H1 (cell line): Measurements from ENCODE around the gene SLC9A5. TPM values are rescaled to one million over a fixed set of nuclear protein-coding genes. Genes with fewer than 3 reads are reported as not detected.

Experiments used
- CTCF ChIA-PET: fragments of 300-600 bp; sonication (Branson Sonifier 250); formaldehyde crosslinking; loops from one replicate; lab custom pipeline; 2021; ENCODE audit not compliant: partially characterized antibody; lab: Charles Lee
- POLR2A ChIA-PET: fragments of 300-600 bp; sonication (Branson Sonifier 250); formaldehyde crosslinking; loops from one replicate; lab custom pipeline; 2021; ENCODE audit warnings: inconsistent platforms; ENCODE audit not compliant: partially characterized antibody; lab: Charles Lee
- DNase-seq, 2 experiments: peaks; one replicate each; pipeline versions ENCODE4 v3.0.0 to v3.0.0-alpha.2; 2010 to 2022; ENCODE audit warnings: low spot score in 2 of 2, low read depth in 1 of 2, mixed read lengths in 1 of 2
- FAIRE-seq: peaks from 2 replicates; lab custom pipeline; 2011; peaks lifted over from hg19 to GRCh38; lab: Jason Lieb, UNC
- H2AFZ ChIP-seq: 2 replicates; pipeline ENCODE4 v1.8.1; 2012; ENCODE audit warnings: low read length, inconsistent platforms
- H2AK5ac ChIP-seq: 2 replicates; pipeline ENCODE4 v1.6.1; 2013; ENCODE audit warnings: low read depth, low read length
- H2BK120ac ChIP-seq: replicated peaks from 2 replicates; pipeline ENCODE3; 2013; ENCODE audit warnings: low read depth, low read length, inconsistent platforms
- H2BK12ac ChIP-seq: 2 replicates; pipeline ENCODE4 v1.6.1; 2013; ENCODE audit warnings: low read depth, low read length
- H2BK15ac ChIP-seq: 2 replicates; pipeline ENCODE4 v1.6.1; 2013; ENCODE audit warnings: low read length
- H2BK20ac ChIP-seq: 2 replicates; pipeline ENCODE4 v1.6.1; 2013; ENCODE audit warnings: low read length
- H2BK5ac ChIP-seq: 2 replicates; pipeline ENCODE4 v1.6.1; 2013; ENCODE audit warnings: low read depth, low read length
- H3K14ac ChIP-seq: 2 replicates; pipeline ENCODE4 v1.6.1; 2013; ENCODE audit warnings: inconsistent platforms; ENCODE audit not compliant: insufficient read length
- H3K18ac ChIP-seq: 2 replicates; pipeline ENCODE4 v1.6.1; 2013; ENCODE audit warnings: low read length; ENCODE audit errors: extremely low read depth
- H3K23ac ChIP-seq: 2 replicates; pipeline ENCODE4 v1.6.1; 2013; ENCODE audit warnings: inconsistent platforms; ENCODE audit not compliant: insufficient read length
- H3K23me2 ChIP-seq: 2 replicates; pipeline ENCODE4 v1.6.1; 2013; ENCODE audit warnings: low read depth, low read length
- H3K27ac ChIP-seq: 2 replicates; pipeline ENCODE4 v1.6.1; 2011; ENCODE audit warnings: low read depth, low read length, inconsistent platforms
- H3K27me3 ChIP-seq, 4 experiments: replicated peaks in 1 of 4; 1 replicate in 1 of 4; 2 replicates in 3 of 4; pipeline versions ENCODE4 v1.6.1 to v1.8.1; 2011 to 2013; ENCODE audit warnings: low read length in 3 of 4, mild to moderate bottlenecking in 3 of 4, inconsistent platforms in 2 of 4, mixed read lengths in 2 of 4, moderate library complexity in 1 of 4; ENCODE audit not compliant: control insufficient read depth in 3 of 4, insufficient read depth in 3 of 4; ENCODE audit errors: extremely low read depth in 1 of 4
- H3K36me3 ChIP-seq, 4 experiments: 2 replicates each; pipeline versions ENCODE4 v1.6.1 to v1.8.1; 2011 to 2013; ENCODE audit warnings: mild to moderate bottlenecking in 4 of 4, low read length in 3 of 4, moderate library complexity in 2 of 4, control low read depth in 1 of 4, inconsistent platforms in 1 of 4; ENCODE audit not compliant: insufficient read depth in 4 of 4, control insufficient read depth in 2 of 4
- H3K4ac ChIP-seq: replicated peaks from 2 replicates; pipeline ENCODE3; 2013; ENCODE audit warnings: low read length, low read depth, mixed read lengths, inconsistent platforms; ENCODE audit not compliant: insufficient read length
- H3K4me1 ChIP-seq, 4 experiments: replicated peaks in 1 of 4; 1 replicate in 1 of 4; 2 replicates in 3 of 4; pipeline versions ENCODE4 v1.6.1 to v1.8.1; 2011 to 2013; ENCODE audit warnings: low read length in 3 of 4, inconsistent platforms in 2 of 4, mixed read lengths in 1 of 4; ENCODE audit not compliant: insufficient read depth in 4 of 4, control insufficient read depth in 3 of 4
- H3K4me2 ChIP-seq, 2 experiments: 2 replicates each; pipeline versions ENCODE4 v1.6.1 to v1.8.1; 2011 to 2013; ENCODE audit warnings: low read depth in 2 of 2, low read length in 2 of 2, control low read depth in 1 of 2, inconsistent platforms in 1 of 2, mild to moderate bottlenecking in 1 of 2; ENCODE audit not compliant: insufficient read depth in 1 of 2
- H3K4me3 ChIP-seq, 4 experiments: fragments of 200-600, 300-600 bp in 1 of 4; sonication (generic), shearing (Covaris generic), sonication (Bioruptor Twin) in 1 of 4; 2 replicates each; pipeline versions ENCODE4 v1.5.1 to v1.8.1; 2011 to 2016; ENCODE audit warnings: low read length in 4 of 4, low read depth in 3 of 4, control low read depth in 2 of 4, inconsistent platforms in 2 of 4, mild to moderate bottlenecking in 2 of 4, mixed read lengths in 1 of 4, moderate library complexity in 1 of 4; ENCODE audit not compliant: insufficient read depth in 2 of 4; ENCODE audit errors: extremely low read depth in 1 of 4
- H3K56ac ChIP-seq: replicated peaks from 2 replicates; pipeline ENCODE3; 2013; ENCODE audit warnings: low read depth, mild to moderate bottlenecking, mixed read lengths, low read length, inconsistent platforms; ENCODE audit not compliant: insufficient read length
- H3K79me1 ChIP-seq: 2 replicates; pipeline ENCODE4 v1.6.1; 2013; ENCODE audit warnings: low read depth, low read length, control low read depth
- H3K79me2 ChIP-seq, 2 experiments: 2 replicates each; pipeline versions ENCODE4 v1.6.1 to v1.8.1; 2012 to 2013; ENCODE audit warnings: low read length in 2 of 2, mild to moderate bottlenecking in 2 of 2, inconsistent platforms in 1 of 2; ENCODE audit not compliant: insufficient read depth in 2 of 2, control insufficient read depth in 1 of 2
- H3K9ac ChIP-seq, 4 experiments: replicated peaks in 1 of 4; 1 replicate in 1 of 4; 2 replicates in 3 of 4; pipeline versions ENCODE4 v1.6.1 to v1.8.1; 2011 to 2013; ENCODE audit warnings: low read depth in 3 of 4, low read length in 3 of 4, control low read depth in 2 of 4, mild to moderate bottlenecking in 2 of 4, moderate library complexity in 2 of 4, inconsistent platforms in 1 of 4; ENCODE audit errors: extremely low read depth in 1 of 4
- H3K9me3 ChIP-seq, 2 experiments: 2 replicates each; pipeline versions ENCODE4 v1.6.1 to v1.8.1; 2012 to 2013; ENCODE audit warnings: mild to moderate bottlenecking in 2 of 2, moderate library complexity in 2 of 2, control low read depth in 1 of 2, inconsistent platforms in 1 of 2, low read depth in 1 of 2, low read length in 1 of 2, mixed read lengths in 1 of 2; ENCODE audit not compliant: insufficient read depth in 2 of 2
- H4K20me1 ChIP-seq, 2 experiments: replicated peaks in 1 of 2; 2 replicates each; pipeline versions ENCODE3 to v1.8.1; 2011 to 2013; ENCODE audit warnings: inconsistent platforms in 2 of 2, low read length in 2 of 2, mild to moderate bottlenecking in 1 of 2; ENCODE audit not compliant: insufficient read depth in 2 of 2, control insufficient read depth in 1 of 2
- H4K5ac ChIP-seq: 2 replicates; pipeline ENCODE4 v1.6.1; 2013; ENCODE audit warnings: low read length, low read depth, mixed read lengths, inconsistent platforms; ENCODE audit not compliant: insufficient read length
- H4K8ac ChIP-seq: 2 replicates; pipeline ENCODE4 v1.8.0; 2013; ENCODE audit warnings: mild to moderate bottlenecking, moderate library complexity, low read length, inconsistent platforms; ENCODE audit not compliant: insufficient read depth; ENCODE audit errors: extremely low read depth
- H4K91ac ChIP-seq: replicated peaks from 2 replicates; pipeline ENCODE3; 2013; ENCODE audit warnings: low read length, mixed read lengths, inconsistent platforms; ENCODE audit not compliant: insufficient read length
- BACH1 ChIP-seq: IDR thresholded peaks from 2 replicates; pipeline ENCODE4 v1.6.1; 2012; ENCODE audit warnings: low read length, improper control_type of control experiment
- BRCA1 ChIP-seq: IDR thresholded peaks from 2 replicates; pipeline ENCODE4 v1.6.1; 2012; ENCODE audit warnings: low read depth, low read length, improper control_type of control experiment
- HDAC6 ChIP-seq: IDR thresholded peaks from one replicate; pipeline ENCODE4 v1.7.1; 2012; ENCODE audit warnings: low read depth, mild to moderate bottlenecking, inconsistent platforms, low read length, moderate library complexity
- KDM4A ChIP-seq: IDR thresholded peaks from one replicate; pipeline ENCODE4 v1.7.1; 2012; ENCODE audit warnings: low read depth, mild to moderate bottlenecking, moderate library complexity, low read length, inconsistent platforms; ENCODE audit not compliant: severe bottlenecking
- POLR2AphosphoS5 ChIP-seq: IDR thresholded peaks from 2 replicates; pipeline ENCODE4 v1.6.1; 2011; ENCODE audit warnings: low read depth, low read length
- RAD21 ChIP-seq, 2 experiments: IDR thresholded peaks in 1 of 2; conservative IDR thresholded peaks in 1 of 2; 2 replicates each; pipeline ENCODE4 v1.6.1; 2011; ENCODE audit warnings: low read depth in 2 of 2, low read length in 2 of 2, improper control_type of control experiment in 1 of 2, inconsistent platforms in 1 of 2, mild to moderate bottlenecking in 1 of 2, moderate library complexity in 1 of 2
- TBP ChIP-seq: IDR thresholded peaks from 2 replicates; pipeline ENCODE4 v1.6.1; 2011; ENCODE audit warnings: low read depth, low read length, improper control_type of control experiment
- TCF12 ChIP-seq: IDR thresholded peaks from 2 replicates; pipeline ENCODE4 v1.6.1; 2011; ENCODE audit warnings: low read depth, mild to moderate bottlenecking, low read length
- WGBS, 2 experiments: shearing (Covaris generic) in 1 of 2; methylation state at CpG; one replicate each; pipeline versions ENCODE4 v1.1.6 to v1.1.7; 2013 to 2015; ENCODE audit warnings: low lambda C conversion rate in 2 of 2, mixed read lengths in 2 of 2, inconsistent platforms in 1 of 2, low coverage in 1 of 2, missing lambda C conversion rate in 1 of 2; ENCODE audit not compliant: insufficient replicate concordance in 2 of 2, insufficient coverage in 1 of 2, insufficient read length in 1 of 2; ENCODE audit errors: extremely low coverage in 1 of 2, missing lambda C conversion rate in 1 of 2; 5-methylcytosine and 5-hydroxymethylcytosine counted together
- polyA plus RNA-seq, 7 experiments: library from polyadenylated mRNA; depleted of rRNA in 3 of 7; stranded (reverse) in 5 of 7; unstranded in 2 of 7; fragments of >200 nt in 5 of 7; fragments of 200-250 nt in 2 of 7; gene quantifications; 1 replicate in 5 of 7; 2 replicates in 1 of 7; 4 replicates in 1 of 7; pipeline versions ENCODE4 v1.2.1 to v1.2.3, GENCODE V29; 2011 to 2013; ENCODE audit warnings: missing spikeins in 2 of 7, mixed read lengths in 2 of 7
- total RNA-seq: library from RNA; stranded (reverse); fragmentation: NEBNext Ultra II Directional; extraction: Animal tissue kit (Norgen Biotek cat#: 25700); gene quantifications from 2 replicates; pipeline ENCODE4 v1.2.1, GENCODE V29; 2021
- TF ChIP-seq, protein P1 (sequence below): IDR thresholded peaks from 2 replicates; pipeline ENCODE4 v1.6.1; 2012; ENCODE audit warnings: inconsistent platforms
- TF ChIP-seq, protein P2 (sequence below): IDR thresholded peaks from 2 replicates; pipeline ENCODE4 v1.6.1; 2011; ENCODE audit warnings: low read depth, mild to moderate bottlenecking, low read length; ENCODE audit not compliant: insufficient read depth

The SLC9A5 gene
- total and polyA plus RNA-seq, 2 of the 8 experiments (the other 6 are each of a cell fraction or from before 2014, with no cell fraction given) = 7.9 to 8.6 TPM

DNA sequence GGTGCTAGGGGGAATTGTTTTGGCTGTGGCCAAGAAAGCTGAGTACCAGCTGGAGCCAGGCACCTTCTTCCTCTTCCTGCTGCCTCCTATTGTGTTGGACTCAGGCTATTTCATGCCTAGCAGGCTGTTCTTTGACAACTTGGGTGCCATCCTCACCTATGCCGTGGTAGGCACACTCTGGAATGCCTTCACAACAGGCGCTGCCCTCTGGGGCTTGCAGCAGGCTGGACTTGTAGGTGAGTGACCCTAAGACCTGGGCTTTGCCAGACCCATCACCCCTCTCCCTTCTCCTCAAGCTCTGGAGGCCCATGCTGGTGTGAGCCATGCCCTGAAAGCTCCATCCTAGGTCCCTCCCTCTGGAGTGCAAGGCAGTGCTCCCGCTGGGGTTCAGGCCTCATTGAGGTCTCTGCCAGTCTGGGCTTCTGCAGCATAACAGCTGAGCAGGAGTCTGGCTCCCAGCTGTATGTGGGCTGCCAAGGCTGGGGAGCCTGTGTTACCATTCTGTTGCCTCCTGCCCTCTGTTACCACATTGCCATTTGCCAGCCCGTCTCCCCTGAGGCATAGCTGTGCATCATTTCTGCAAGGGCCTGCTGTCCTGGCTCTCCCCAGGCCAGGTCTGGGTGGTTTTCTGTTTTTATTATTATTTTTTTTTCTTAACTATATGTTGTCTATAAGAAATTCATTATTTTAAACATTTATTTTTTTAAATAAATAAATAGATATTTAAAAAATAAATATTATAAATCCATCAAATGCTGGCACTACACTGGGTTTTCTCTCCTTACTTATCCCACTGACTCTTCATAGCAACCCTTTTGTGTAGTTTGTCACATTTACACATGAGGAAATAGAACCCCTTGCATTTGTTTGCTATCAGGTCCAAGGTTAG, 4.1 kb downstream of the SLC9A5 start:
- no peak for DNase-seq
- TF ChIP-seq HDAC6 = no peak
- TF ChIP-seq TCF12 = no peak
- no peak for TF ChIP-seq BRCA1
- TF ChIP-seq RAD21 (IDR thresholded peaks at IDR 0.05 in 1 of 2, conservative IDR thresholded peaks at IDR 0.05 in 1 of 2; ENCODE audit: low read depth in 2 of 2, low read length in 2 of 2) = no peak
- TF ChIP-seq BACH1 = no peak
- TF ChIP-seq, protein P1, sequence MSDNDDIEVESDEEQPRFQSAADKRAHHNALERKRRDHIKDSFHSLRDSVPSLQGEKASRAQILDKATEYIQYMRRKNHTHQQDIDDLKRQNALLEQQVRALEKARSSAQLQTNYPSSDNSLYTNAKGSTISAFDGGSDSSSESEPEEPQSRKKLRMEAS = no peak
- TF ChIP-seq TBP = no peak
- TF ChIP-seq POLR2AphosphoS5 = no peak
- TF ChIP-seq KDM4A = no peak
- TF ChIP-seq, protein P2, sequence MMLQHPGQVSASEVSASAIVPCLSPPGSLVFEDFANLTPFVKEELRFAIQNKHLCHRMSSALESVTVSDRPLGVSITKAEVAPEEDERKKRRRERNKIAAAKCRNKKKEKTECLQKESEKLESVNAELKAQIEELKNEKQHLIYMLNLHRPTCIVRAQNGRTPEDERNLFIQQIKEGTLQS = no peak

More for the DNA sequence above, 4.1 kb downstream of the SLC9A5 start:
- no peaks in the 10 kb centered on the region for H3K9me3 ChIP-seq
- H3K14ac ChIP-seq = no peak overlapping the region
- H3K9ac ChIP-seq = no peak overlapping the region
- H3K18ac ChIP-seq = no peak overlapping the region
- H4K91ac ChIP-seq = no peak overlapping the region
- peaks cover 0 to 2% (median 0%) of the 10 kb centered on the region in 4 experiments; a peak in 2 of 8 replicates for H3K36me3 ChIP-seq
- H3K4me1 ChIP-seq = peaks cover 2 to 13% (median 3%) of the 10 kb centered on the region in 4 experiments; a peak in 6 of 7 replicates
- peaks cover 0 to 20% (median 12%) of the 10 kb centered on the region in 4 experiments; a peak in 5 of 7 replicates for H3K27me3 ChIP-seq
- 87% methylated on average over 4 of the region's 4 CpGs; no CpG with 5 or more reads in 1 of the 2 experiments for WGBS, 2 experiments
- H2AFZ ChIP-seq = no peak overlapping the region
- no peaks in the 10 kb centered on the region for H3K79me2 ChIP-seq
- no peak overlapping the region for H4K8ac ChIP-seq
- H2BK120ac ChIP-seq = no peak overlapping the region
- FAIRE-seq = no peak
- no peak overlapping the region for H3K23ac ChIP-seq
- peaks cover 3 to 9% of the 10 kb centered on the region in 2 experiments for H4K20me1 ChIP-seq
- H4K5ac ChIP-seq = no peak overlapping the region
- H3K4me2 ChIP-seq = no peak overlapping the region
- ChIA-PET CTCF (interaction anchor here (0.5 to 1.9 kb wide), 8 partner anchors 8 to 267 kb away, joined by 3 to 5 read pairs (median 5); partner anchors contain the start of gene ZDHHC1), POLR2A (interaction anchor here (0.5 kb wide), 1 partner anchor 1360 kb away, joined by 3 read pairs; no protein-coding TSS in a partner anchor)
- 0 out of 2 replicates have a peak overlapping the region, but pooled peaks have one; percentile 24 for H2AK5ac ChIP-seq
- no peak overlapping the region for H2BK15ac ChIP-seq
- H3K27ac ChIP-seq = no peak overlapping the region
- H2BK20ac ChIP-seq = no peak overlapping the region
- H3K4ac ChIP-seq = no peak overlapping the region
- H2BK12ac ChIP-seq = no peak overlapping the region
- H3K56ac ChIP-seq = no peak overlapping the region
- H3K79me1 ChIP-seq = no peaks in the 10 kb centered on the region; the same call in 1 of the 2 replicates
- no peak overlapping the region for H2BK5ac ChIP-seq
- no peak overlapping the region for H3K4me3 ChIP-seq
- H3K23me2 ChIP-seq = peaks cover 11% of the 10 kb centered on the region; the same call in 1 of the 2 replicates
